Endothelial cell (in vitro differentiated cells): Measurements from ENCODE around the gene GBF1. TPM values are rescaled to one million over a fixed set of nuclear protein-coding genes. Genes with fewer than 3 reads are reported as not detected.

Experiments used
- DNase-seq: peaks from one replicate; pipeline ENCODE4 v3.0.0; 2021; ENCODE audit warnings: low spot score
- H3K27ac Mint-ChIP-seq: one replicate; pipeline ENCODE4 v1.8.0; 2021; ENCODE audit warnings: mixed read lengths, inconsistent platforms; ENCODE audit not compliant: unreplicated experiment
- H3K27me3 Mint-ChIP-seq: one replicate; pipeline ENCODE4 v1.8.0; 2021; ENCODE audit warnings: mild to moderate bottlenecking, moderate library complexity, mixed read lengths, inconsistent platforms; ENCODE audit not compliant: unreplicated experiment
- H3K36me3 Mint-ChIP-seq: one replicate; pipeline ENCODE4 v1.8.0; 2021; ENCODE audit warnings: mild to moderate bottlenecking, low read depth, mixed read lengths, inconsistent platforms; ENCODE audit not compliant: unreplicated experiment
- H3K4me1 Mint-ChIP-seq: one replicate; pipeline ENCODE4 v1.8.0; 2021; ENCODE audit warnings: mild to moderate bottlenecking, mixed read lengths, inconsistent platforms; ENCODE audit not compliant: unreplicated experiment
- H3K4me3 Mint-ChIP-seq: one replicate; pipeline ENCODE4 v1.8.0; 2021; ENCODE audit warnings: mild to moderate bottlenecking, mixed read lengths, inconsistent platforms; ENCODE audit not compliant: unreplicated experiment
- H3K9me3 Mint-ChIP-seq: one replicate; pipeline ENCODE4 v1.8.0; 2021; ENCODE audit warnings: mixed read lengths, inconsistent platforms; ENCODE audit not compliant: unreplicated experiment
- total RNA-seq: library from RNA; stranded (reverse); fragmentation: NEBNext Ultra II Directional; extraction: Animal tissue kit (Norgen Biotek cat#: 25700); gene quantifications from one replicate; pipeline ENCODE4 v1.2.1, GENCODE V29; 2021; ENCODE audit not compliant: unreplicated experiment
- TF ChIP-seq, protein P1 (sequence below): fragments of 200-600 bp; sonication (generic); IDR thresholded peaks from one replicate; pipeline ENCODE4 v1.5.0; 2021; ENCODE audit warnings: antibody characterized with exemption; ENCODE audit not compliant: unreplicated experiment

The GBF1 gene
- total RNA-seq, 1 donor from 2014 or later, result 45.1 TPM

DNA sequence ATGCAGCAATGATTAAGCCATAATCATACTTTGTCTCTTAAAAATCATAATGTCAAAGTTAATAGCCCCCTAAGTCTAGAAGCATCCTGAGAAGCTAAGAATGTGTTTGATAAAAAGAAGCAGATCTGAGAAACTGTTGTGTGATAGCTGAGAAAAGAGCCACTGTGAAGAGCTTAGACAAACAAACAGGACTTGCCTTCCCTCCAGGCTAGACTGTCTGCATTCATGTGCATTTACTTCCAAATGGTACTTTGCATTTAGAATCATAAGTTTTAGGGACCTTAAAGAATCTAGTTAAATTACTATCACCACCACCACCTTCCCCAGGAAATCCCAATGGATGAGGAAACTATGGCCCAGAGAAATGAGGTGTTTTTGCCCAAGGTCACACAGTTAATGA is 87.4 kb downstream of the GBF1 start:
- Mint-ChIP-seq H3K9me3 (no peaks in the 10 kb centered on the region), H3K4me3 (peak overlapping the region; percentile 11), H3K27me3 (no peaks in the 10 kb centered on the region), H3K4me1 (no peaks in the 10 kb centered on the region), H3K27ac (no peak overlapping the region), H3K36me3 (peaks cover 16% of the 10 kb centered on the region)
- DNase-seq, result no peak
- TF ChIP-seq, protein P1, sequence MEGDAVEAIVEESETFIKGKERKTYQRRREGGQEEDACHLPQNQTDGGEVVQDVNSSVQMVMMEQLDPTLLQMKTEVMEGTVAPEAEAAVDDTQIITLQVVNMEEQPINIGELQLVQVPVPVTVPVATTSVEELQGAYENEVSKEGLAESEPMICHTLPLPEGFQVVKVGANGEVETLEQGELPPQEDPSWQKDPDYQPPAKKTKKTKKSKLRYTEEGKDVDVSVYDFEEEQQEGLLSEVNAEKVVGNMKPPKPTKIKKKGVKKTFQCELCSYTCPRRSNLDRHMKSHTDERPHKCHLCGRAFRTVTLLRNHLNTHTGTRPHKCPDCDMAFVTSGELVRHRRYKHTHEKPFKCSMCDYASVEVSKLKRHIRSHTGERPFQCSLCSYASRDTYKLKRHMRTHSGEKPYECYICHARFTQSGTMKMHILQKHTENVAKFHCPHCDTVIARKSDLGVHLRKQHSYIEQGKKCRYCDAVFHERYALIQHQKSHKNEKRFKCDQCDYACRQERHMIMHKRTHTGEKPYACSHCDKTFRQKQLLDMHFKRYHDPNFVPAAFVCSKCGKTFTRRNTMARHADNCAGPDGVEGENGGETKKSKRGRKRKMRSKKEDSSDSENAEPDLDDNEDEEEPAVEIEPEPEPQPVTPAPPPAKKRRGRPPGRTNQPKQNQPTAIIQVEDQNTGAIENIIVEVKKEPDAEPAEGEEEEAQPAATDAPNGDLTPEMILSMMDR, result no peak

DNA sequence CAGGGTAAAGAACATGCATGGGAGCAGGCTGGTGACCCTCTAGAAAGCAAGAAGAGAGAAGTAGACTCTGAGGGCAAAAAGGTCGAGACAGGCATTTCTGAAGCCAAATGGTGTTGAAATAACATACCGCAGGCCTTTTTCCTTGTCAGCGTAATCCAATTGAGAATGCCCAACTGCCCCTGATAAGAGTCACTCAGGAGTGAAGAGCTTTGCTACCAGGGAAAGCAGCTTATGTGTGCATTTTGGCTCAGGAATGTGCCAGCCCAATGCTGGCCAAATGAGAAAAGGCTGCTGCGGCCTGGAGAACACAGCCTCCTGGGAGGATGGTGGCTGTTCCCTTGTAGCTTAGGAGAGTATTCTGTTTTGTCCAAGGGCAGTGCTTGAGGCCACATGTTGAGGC is 88.8 kb downstream of the GBF1 start:
- Mint-ChIP-seq H3K27me3 (peaks cover 4% of the 10 kb centered on the region), H3K4me1 (no peaks in the 10 kb centered on the region), H3K36me3 (peaks cover 18% of the 10 kb centered on the region), H3K27ac (no peak overlapping the region), H3K4me3 (no peak overlapping the region), H3K9me3 (no peaks in the 10 kb centered on the region)
- no peak for DNase-seq
- TF ChIP-seq, protein P1, result no peak

GRCh38 chr10:102335184-102335583 is 89.9 kb downstream of the GBF1 start:
- no peaks in the 10 kb centered on the region for H3K4me1 Mint-ChIP-seq
- H3K27me3 Mint-ChIP-seq, result peaks cover 4% of the 10 kb centered on the region
- no peak overlapping the region for H3K4me3 Mint-ChIP-seq
- TF ChIP-seq, protein P1, result no peak
- H3K27ac Mint-ChIP-seq, result no peak overlapping the region
- H3K36me3 Mint-ChIP-seq, result peaks cover 17% of the 10 kb centered on the region
- no peaks in the 10 kb centered on the region for H3K9me3 Mint-ChIP-seq
- no peak for DNase-seq

DNA sequence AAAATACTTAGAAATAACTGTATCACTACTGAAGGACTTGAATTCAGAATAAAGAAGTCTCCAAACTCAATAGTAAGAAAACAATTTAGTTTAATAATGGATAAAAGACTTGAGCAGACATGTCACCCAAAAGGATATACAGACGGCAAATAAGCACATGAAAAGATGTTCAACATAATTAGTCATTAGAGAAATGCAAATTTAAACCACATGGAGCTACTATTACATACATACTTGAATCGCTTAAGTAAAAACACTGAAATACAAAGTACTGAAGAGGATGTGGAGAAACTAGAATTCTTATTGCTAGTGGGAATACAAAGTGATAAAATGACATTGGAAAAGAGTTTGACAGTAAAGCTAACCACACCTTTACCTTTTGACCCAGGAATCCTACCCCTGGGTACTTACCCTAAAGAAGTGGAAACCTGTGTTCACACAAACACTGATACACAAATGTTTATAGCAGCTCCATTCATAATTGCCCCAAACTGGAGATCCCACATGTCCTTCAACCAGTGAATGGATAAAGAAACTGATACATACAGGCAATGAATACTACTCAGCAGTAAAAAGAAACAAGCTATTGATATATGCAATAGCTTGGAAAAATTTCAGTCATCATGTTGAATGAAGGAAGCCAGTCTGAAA is 95.8 kb downstream of the GBF1 start:
- no peak for DNase-seq
- H3K4me1 Mint-ChIP-seq, result peaks cover 12% of the 10 kb centered on the region
- no peaks in the 10 kb centered on the region for H3K9me3 Mint-ChIP-seq
- H3K27me3 Mint-ChIP-seq, result peaks cover 4% of the 10 kb centered on the region
- H3K36me3 Mint-ChIP-seq, result peaks cover 13% of the 10 kb centered on the region
- H3K27ac Mint-ChIP-seq, result no peak overlapping the region
- H3K4me3 Mint-ChIP-seq, result no peak overlapping the region
- TF ChIP-seq, protein P1, result no peak

DNA sequence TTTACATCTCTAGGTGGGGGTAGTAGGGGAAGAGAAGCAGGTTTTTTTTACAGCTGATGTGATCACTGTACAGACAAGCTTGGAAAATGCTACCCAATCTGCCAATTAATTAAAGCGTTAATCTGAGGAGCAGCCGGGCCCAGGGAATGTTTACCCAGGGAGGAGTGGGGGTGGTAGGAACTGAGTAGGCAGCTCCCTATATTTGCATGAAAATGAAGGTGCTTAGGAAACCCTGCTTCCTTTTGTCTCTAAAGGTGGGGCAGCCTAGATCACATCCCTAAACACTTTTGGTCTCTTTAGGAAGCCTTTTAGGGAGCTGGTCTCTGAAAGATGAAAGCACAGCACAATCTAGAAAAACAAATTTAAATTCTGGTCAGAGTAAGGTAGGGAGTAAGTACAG is 97.1 kb downstream of the GBF1 start:
- Mint-ChIP-seq H3K27ac (no peak overlapping the region), H3K27me3 (peaks cover 5% of the 10 kb centered on the region), H3K4me1 (peaks cover 13% of the 10 kb centered on the region), H3K36me3 (peaks cover 13% of the 10 kb centered on the region), H3K9me3 (no peaks in the 10 kb centered on the region), H3K4me3 (no peak overlapping the region)
- no peak for DNase-seq
- TF ChIP-seq, protein P1, result no peak
